Endodermal cell (in vitro differentiated cells): ENCODE results near the gene FGF12. TPM values are rescaled to one million over a fixed set of nuclear protein-coding genes. Genes with fewer than 3 reads are reported as not detected.

Experiments used
- DNase-seq: peaks from one replicate; pipeline ENCODE4 v3.0.0-alpha.2; 2017
- H3K27ac ChIP-seq: 2 replicates; pipeline ENCODE4 v1.5.1; 2013; ENCODE audit warnings: mild to moderate bottlenecking, low read depth, low read length, moderate library complexity
- H3K27me3 ChIP-seq: 2 replicates; pipeline ENCODE4 v1.6.1; 2013; ENCODE audit warnings: mild to moderate bottlenecking, low read length, moderate library complexity; ENCODE audit not compliant: insufficient read depth, control insufficient read depth, poor library complexity, severe bottlenecking
- H3K36me3 ChIP-seq: 2 replicates; pipeline ENCODE4 v1.7.0; 2013; ENCODE audit warnings: mild to moderate bottlenecking, low read length, moderate library complexity; ENCODE audit not compliant: control insufficient read depth, insufficient read depth
- H3K4me1 ChIP-seq: one replicate; pipeline ENCODE4 v1.7.0; 2013; ENCODE audit warnings: low read length; ENCODE audit not compliant: control insufficient read depth, insufficient read depth
- H3K4me3 ChIP-seq: 2 replicates; pipeline ENCODE4 v1.5.1; 2013; ENCODE audit warnings: mild to moderate bottlenecking, low read length, moderate library complexity
- H3K9ac ChIP-seq: 2 replicates; pipeline ENCODE4 v1.6.1; 2013; ENCODE audit warnings: mild to moderate bottlenecking, low read length, moderate library complexity; ENCODE audit not compliant: poor library complexity, severe bottlenecking; ENCODE audit errors: extremely low read depth
- H3K9me3 ChIP-seq: 2 replicates; pipeline ENCODE4 v1.6.1; 2013; ENCODE audit warnings: mild to moderate bottlenecking, low read length, moderate library complexity; ENCODE audit not compliant: control insufficient read depth
- H3K27ac Mint-ChIP-seq: 2 replicates; pipeline ENCODE4 v1.8.0; 2020; ENCODE audit warnings: mixed read lengths
- H3K27me3 Mint-ChIP-seq: 2 replicates; pipeline ENCODE4 v1.8.0; 2021; ENCODE audit warnings: mild to moderate bottlenecking, mixed read lengths; ENCODE audit not compliant: insufficient read depth
- H3K36me3 Mint-ChIP-seq: 2 replicates; pipeline ENCODE4 v1.8.0; 2020; ENCODE audit warnings: low read depth, mixed read lengths
- H3K4me1 Mint-ChIP-seq: 2 replicates; pipeline ENCODE4 v1.8.0; 2020; ENCODE audit warnings: mixed read lengths
- H3K4me3 Mint-ChIP-seq: 2 replicates; pipeline ENCODE4 v1.8.0; 2020; ENCODE audit warnings: mild to moderate bottlenecking, moderate library complexity, mixed read lengths
- H3K9me3 Mint-ChIP-seq: 2 replicates; pipeline ENCODE4 v1.8.0; 2020; ENCODE audit warnings: mild to moderate bottlenecking, mixed read lengths
- WGBS, 2 experiments: methylation state at CpG; one replicate each; pipeline versions ENCODE4 v1.1.5 to v1.1.7; 2013; ENCODE audit warnings: missing lambda C conversion rate in 2 of 2, mixed read lengths in 1 of 2; ENCODE audit not compliant: insufficient coverage in 1 of 2, insufficient read length in 1 of 2; 5-methylcytosine and 5-hydroxymethylcytosine counted together
- total RNA-seq, 2 donors: library from RNA; stranded (reverse); fragmentation: NEBNext Ultra II Directional in 1 of 2; extraction: Animal tissue kit (Norgen Biotek cat#: 25700) in 1 of 2; gene quantifications; 2 replicates in 1 of 2; 3 replicates in 1 of 2; pipeline ENCODE4 v1.2.1, GENCODE V29; 2021
- TF ChIP-seq, protein P1 (sequence below): fragments of 200-600 bp; sonication (generic); conservative IDR thresholded peaks from 2 replicates; pipeline ENCODE4 v1.5.0; 2021; ENCODE audit warnings: antibody characterized with exemption, mild to moderate bottlenecking

Gene FGF12
- total RNA-seq, 2 donors from 2014 or later = 22.9 to 25.2 TPM

DNA sequence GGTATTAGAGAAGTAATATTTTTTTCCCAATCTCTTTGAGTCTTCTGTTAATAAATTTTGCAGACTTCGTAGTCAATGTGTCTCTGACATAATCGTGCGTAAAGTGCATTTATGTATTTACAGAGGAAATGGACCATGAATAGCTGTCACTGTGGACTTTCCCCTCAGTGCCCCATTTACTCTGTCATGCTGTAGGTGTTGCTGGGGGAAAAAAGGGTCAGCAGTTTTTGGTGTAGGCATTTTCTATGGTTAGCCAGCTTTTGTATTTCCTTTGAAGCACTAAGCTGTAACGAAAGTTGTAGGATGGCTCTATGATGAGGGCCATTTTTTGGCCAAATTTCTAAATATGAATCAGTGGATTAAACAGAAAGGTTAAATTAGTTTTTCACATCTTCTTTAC lies 598.4 kb downstream of the FGF12 start:
- H3K36me3 Mint-ChIP-seq = peaks cover 11% of the 10 kb centered on the region
- Histone ChIP-seq H3K4me1 (no peaks in the 10 kb centered on the region), H3K4me3 (no peak overlapping the region), H3K9ac (no peak overlapping the region), H3K9me3 (peaks cover 15% of the 10 kb centered on the region), H3K27me3 (no peaks in the 10 kb centered on the region), H3K27ac (no peak overlapping the region), H3K36me3 (no peaks in the 10 kb centered on the region)
- H3K4me1 Mint-ChIP-seq = peaks cover 4% of the 10 kb centered on the region
- H3K27me3 Mint-ChIP-seq = no peaks in the 10 kb centered on the region
- peaks cover 14% of the 10 kb centered on the region for H3K9me3 Mint-ChIP-seq
- 72% methylated on average over 4 of the region's 4 CpGs; no CpG with 5 or more reads in 1 of the 2 experiments for WGBS, 2 experiments
- TF ChIP-seq, protein P1, sequence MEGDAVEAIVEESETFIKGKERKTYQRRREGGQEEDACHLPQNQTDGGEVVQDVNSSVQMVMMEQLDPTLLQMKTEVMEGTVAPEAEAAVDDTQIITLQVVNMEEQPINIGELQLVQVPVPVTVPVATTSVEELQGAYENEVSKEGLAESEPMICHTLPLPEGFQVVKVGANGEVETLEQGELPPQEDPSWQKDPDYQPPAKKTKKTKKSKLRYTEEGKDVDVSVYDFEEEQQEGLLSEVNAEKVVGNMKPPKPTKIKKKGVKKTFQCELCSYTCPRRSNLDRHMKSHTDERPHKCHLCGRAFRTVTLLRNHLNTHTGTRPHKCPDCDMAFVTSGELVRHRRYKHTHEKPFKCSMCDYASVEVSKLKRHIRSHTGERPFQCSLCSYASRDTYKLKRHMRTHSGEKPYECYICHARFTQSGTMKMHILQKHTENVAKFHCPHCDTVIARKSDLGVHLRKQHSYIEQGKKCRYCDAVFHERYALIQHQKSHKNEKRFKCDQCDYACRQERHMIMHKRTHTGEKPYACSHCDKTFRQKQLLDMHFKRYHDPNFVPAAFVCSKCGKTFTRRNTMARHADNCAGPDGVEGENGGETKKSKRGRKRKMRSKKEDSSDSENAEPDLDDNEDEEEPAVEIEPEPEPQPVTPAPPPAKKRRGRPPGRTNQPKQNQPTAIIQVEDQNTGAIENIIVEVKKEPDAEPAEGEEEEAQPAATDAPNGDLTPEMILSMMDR = no peak
- no peak overlapping the region for H3K4me3 Mint-ChIP-seq
- H3K27ac Mint-ChIP-seq = no peak overlapping the region
- no peak for DNase-seq

DNA sequence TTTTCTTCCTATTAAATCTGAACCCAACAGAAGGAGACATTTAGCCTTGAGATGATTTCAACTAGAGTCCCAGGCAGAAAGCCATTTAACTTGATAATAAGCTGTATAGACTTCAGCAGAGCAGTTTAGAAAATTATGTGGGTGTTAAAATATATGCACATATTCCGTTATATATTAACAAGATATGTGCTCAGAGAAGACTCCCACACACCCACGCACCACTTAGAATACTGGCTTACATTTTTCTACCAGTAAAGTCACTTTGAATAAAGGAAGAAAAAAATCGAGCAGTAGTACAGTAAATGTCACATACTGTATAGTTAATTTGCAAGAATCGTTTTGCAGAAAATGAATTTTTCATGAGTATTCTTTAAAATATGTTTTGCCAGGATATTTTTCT lies 599.3 kb downstream of the FGF12 start:
- no peak overlapping the region for H3K27ac Mint-ChIP-seq
- Histone ChIP-seq H3K4me1 (no peaks in the 10 kb centered on the region), H3K36me3 (no peaks in the 10 kb centered on the region), H3K4me3 (no peak overlapping the region), H3K9ac (no peak overlapping the region), H3K27me3 (no peaks in the 10 kb centered on the region), H3K27ac (no peak overlapping the region), H3K9me3 (peaks cover 15% of the 10 kb centered on the region)
- DNase-seq = no peak
- H3K36me3 Mint-ChIP-seq = peaks cover 11% of the 10 kb centered on the region
- no peak overlapping the region for H3K4me3 Mint-ChIP-seq
- no peaks in the 10 kb centered on the region for H3K4me1 Mint-ChIP-seq
- H3K9me3 Mint-ChIP-seq = peaks cover 14% of the 10 kb centered on the region
- WGBS, 2 experiments = 94 to 100% methylated on average over 2 to 4 of the region's 4 CpGs
- H3K27me3 Mint-ChIP-seq = no peaks in the 10 kb centered on the region
- TF ChIP-seq, protein P1 = no peak

DNA sequence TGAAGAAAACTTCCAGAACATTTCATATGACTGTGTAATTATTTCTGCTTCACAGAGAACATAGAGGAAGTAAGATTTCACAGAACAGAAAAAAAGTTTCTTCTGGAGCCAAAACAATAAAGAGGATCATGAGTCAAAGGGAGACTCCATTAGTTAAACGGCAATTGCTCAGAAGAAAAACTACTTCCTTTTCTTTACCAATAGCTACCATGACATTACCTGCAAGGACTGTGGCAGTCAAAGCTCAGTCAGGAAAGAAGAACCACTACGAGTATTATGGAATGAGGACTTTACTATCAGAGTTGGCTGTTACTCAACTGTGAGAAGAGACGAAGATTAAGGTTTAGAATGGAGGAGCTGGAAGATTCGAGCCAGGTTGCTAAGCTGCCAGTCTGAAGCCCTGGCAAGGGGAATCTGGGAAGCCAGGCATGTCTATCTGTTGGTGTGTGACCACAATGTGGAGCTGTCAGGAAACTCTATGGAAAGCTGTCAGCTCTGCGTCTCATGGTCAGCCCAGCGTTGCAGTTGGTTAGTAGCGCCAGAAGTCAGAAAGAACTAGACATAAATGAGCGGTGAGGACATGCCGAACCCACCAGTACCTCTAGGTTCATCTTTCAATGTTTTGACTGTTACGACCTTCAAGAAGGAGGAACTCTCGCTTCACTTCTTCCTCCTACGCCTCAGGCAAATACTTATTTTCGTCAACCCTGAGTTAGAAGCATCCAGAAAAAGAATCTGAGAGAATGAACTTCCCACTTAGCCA lies 604.3 kb downstream of the FGF12 start:
- H3K9ac ChIP-seq = no peak overlapping the region
- no peaks in the 10 kb centered on the region for H3K36me3 Mint-ChIP-seq
- H3K4me3 Mint-ChIP-seq = no peak overlapping the region
- no peaks in the 10 kb centered on the region for H3K9me3 Mint-ChIP-seq
- no peaks in the 10 kb centered on the region for H3K4me1 ChIP-seq
- WGBS, 2 experiments = 93 to 95% methylated on average over 12 to 13 of the region's 13 CpGs
- DNase-seq = no peak
- no peaks in the 10 kb centered on the region for H3K9me3 ChIP-seq
- H3K27me3 Mint-ChIP-seq = no peaks in the 10 kb centered on the region
- no peaks in the 10 kb centered on the region for H3K27me3 ChIP-seq
- no peaks in the 10 kb centered on the region for H3K4me1 Mint-ChIP-seq
- no peak overlapping the region for H3K4me3 ChIP-seq
- H3K27ac ChIP-seq = no peak overlapping the region
- H3K27ac Mint-ChIP-seq = no peak overlapping the region
- no peaks in the 10 kb centered on the region for H3K36me3 ChIP-seq
- TF ChIP-seq, protein P1 = no peak
